A172 (cell line): ENCODE measurements around the gene ACTG1. TPM values are rescaled to one million over a fixed set of nuclear protein-coding genes. Genes with fewer than 3 reads are reported as not detected.

ENCODE experiments used
- DNase-seq: peaks from one replicate; pipeline ENCODE4 v3.0.0-alpha.2; 2015; ENCODE audit warnings: low spot score
- total RNA-seq: library from RNA; depleted of rRNA; stranded (reverse); fragments of >200 nt; shearing (Covaris generic); gene quantifications from 2 replicates; pipeline ENCODE4 v1.2.3, GENCODE V29; 2014

Gene ACTG1
- total RNA-seq, 1 experiment from 2014 or later, result 5,134 TPM

DNA sequence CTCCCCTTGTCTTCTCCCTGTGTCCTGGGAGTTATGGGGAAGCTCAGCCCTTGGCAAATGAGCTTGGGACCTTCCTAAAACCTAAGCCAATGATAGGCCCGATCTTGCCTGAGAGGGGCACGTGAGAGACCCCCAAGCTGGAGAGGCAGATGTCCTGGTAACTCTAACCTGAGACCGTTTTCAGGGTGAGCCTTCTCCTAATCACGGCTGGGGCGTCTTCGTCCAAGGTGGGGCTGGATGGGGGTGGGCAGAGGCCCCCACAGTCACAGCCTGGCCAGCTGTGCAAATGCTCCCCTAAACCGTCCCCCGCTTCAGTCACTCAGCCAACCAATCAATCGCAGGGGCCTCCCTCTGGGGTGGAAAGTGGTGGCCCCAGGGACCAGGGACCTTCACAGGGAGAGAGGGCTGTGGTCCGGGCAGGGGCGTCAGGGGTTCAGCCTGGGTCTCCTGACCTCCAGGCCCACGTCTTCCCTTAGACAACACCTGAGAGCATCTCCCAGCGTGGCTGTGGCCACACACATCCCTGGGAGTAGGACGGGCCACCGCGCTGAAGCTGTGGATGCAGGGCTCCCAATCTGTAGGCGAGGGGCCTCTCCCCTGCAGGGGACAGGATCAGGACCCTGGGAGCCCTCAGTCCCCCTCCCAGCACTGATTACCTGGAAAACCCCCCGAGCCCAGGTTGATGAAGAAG lies 30.6 kb downstream of the ACTG1 start:
- no peak for DNase-seq

DNA sequence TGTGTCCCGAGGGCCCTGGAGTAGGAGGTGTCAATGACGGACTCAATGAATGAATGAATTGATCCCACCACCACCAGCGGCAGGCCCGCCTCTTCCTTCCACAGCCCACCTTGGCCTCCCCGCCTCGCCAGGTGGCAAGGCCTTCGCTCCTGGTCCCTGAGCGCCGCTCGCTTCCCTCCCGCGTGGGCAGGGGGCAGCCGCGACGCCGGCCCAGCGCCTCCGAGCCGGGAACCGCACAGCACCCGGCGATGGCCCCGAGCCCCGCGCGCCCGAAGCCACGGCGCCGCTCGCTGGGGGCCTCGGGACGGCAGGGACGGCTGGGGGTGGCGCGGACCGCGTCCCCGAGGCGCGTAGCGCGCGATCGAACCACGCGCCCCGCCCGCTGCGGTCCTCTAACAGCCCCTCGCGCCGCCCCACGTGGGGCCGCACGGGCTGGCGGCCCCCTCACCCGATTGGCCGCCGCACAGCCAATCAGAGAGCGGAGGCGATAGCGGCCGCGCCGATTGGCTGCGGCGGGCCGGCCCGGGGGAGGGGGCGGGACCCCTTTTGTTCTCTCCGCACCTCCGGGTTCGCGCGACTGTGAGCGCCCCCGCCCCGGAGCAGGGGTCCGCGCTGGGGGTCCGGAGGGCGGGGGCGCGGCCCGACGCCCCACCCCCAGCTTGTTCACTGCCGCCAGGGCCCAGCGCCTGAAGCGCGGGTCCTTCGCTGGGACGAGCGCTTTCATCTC lies 31.4 kb downstream of the ACTG1 start:
- DNase-seq, result no peak

DNA sequence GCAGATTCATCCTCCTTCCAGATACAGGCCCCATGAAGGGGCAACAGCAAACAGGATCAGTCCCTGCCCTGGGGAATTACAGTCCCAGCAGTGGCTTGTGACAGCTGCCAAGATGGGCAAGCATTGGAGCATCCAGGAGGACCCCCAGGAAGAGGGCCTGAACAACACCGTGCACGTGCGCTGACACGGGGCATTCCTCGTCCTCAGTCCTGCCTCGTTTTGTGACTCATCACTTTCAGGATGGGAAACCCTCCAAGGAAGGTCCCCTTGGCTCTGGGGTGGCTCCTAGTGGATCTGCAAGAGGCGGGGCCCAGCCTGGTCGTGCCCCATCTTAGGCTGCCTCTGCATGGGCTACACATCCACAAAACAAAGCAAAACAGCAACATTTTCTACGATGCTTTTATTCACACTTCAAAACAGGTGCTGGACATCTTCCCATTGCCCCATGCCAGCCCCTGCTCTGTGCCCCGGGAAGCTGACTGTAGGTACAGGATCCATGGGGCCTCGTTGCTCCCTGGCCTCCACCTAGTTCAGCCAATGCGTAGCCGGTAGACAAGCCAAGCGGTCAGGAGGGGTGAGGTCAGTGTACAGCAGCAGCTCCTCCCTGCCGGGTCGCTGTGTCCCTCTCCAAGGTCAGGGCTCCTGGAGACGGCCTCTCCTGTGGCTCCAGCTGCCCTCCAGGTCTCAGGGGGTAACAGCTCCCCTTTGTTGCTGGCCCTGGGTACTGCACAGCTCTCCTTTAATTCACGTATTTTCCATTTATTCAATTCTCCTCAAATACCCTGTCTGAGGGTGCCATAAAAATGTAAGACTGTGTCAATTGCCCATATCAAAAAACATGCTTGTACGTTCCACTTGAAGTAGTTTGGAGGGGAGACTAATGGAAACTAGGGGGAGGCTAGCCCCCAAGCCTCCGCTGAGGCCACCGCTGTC lies 32.2 kb downstream of the ACTG1 start:
- peak; percentile 87 for DNase-seq

DNA sequence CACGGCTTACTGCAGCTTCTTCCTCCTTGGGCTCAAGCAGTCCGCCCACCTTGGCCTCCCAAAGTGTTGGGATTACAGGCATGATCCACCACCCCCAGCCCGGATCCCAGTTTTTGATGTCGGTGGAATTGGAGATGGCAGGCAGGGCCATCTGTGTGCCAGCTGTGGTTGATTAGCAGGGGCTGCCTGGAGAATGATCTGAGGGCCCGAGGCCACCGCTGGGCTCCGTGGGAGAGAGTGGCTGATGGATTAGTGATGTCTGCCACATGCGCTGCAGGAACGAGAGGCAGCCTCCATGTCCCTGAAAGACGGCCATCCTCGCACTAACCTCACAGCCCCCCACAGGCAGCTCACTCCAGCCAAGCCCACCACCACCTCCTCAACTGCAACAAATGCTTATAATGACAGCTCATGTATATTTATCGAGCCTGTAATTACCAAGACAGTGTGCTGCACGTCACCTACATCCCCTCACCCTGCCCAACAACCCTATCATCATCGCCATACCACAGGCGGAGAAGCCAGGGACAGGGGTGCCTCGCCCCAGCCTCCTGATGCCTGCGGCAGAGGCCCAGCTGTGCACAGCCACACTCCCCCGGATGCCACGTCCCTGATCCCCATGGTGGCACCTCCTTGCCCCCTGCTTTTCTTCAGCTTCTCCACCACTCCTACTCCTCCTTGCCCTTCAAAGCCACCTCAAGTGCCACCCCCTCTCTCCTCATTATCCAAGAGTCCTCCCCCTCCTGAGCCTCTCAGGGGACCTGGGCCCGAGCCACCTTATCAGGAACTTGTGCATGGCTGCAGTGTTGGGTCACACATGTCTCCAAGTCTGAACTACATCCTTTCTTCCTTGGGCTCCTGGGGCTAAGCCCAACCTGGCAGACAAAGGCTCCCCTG lies 33.2 kb downstream of the ACTG1 start:
- no peak for DNase-seq

DNA sequence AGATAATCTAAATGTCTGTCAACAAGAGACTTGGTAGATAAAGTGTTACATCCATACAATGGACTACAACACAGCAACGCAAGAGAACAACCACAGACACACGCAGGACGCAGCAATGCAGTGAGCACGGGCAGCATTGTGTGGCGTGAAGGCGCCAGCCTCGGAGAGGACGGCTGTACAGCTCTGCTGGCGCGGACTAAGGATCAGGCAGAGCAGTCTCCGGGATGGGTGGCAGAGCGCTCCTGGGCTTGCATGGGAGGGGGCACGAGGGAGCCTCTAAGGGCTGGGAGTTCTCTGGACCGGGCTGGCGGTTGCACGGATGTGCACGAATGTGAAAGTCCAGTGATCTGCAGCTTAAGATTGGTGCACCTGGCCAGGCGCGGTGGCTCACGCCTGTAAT lies 34.5 kb downstream of the ACTG1 start:
- no peak for DNase-seq

DNA sequence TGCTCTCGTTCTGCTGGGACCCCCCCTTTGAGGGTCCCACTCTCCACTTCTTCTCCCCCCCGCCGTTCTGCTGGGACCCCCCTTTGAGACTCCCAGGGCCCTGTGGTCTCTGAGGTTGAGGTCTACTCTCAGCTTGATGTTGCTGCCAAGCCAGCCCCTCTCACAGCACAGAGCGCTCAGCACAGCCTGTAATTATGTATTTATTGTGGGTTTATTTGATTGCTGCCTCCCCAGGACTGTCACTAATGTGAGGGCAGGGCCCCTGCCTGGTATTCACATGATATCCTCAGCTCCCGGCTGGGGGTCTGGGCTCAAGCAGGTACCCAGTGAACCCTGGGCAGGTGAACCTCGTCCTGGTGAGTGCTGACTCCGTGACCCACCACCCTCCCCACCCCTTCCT lies 35.4 kb downstream of the ACTG1 start:
- no peak for DNase-seq

DNA sequence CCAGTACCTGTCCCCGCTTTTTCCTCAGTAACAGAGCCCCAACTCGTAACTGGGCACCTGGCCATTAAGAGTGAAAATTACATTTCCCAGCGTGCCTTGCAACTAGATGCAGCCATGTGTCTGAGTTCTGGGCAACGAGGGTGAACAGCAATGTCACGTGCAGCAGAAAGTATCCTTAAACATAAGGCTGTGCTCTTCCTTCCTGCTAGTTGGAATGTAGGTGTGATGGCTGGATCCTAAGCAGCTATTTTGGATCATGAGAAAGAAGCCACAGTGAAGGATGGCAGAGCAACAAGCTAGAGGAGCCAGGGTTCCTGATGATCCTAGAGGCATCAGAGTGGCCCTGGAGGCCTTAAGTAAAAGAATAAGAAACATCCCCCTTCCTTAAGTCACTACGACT lies 36.0 kb downstream of the ACTG1 start:
- DNase-seq, result no peak

DNA sequence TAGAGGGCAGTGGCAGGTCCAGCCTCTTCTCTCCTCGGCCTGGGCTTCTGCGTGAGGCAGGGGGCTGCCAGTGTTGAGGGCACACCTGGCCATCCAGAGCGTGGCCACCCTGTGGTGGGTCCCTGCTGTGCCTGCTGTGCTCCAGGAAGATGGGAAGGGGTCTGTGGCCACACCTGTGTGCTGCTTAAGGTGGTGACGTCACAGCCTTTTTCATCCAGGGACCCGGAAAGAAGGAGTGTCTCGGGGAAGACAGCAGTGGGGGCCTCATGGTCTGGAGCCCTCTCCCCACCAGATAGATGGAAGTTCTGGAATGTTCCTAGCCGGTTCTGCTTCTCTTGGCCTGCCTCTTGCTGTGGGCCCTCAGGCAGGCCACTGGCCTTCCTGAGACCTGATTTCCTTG lies 36.5 kb downstream of the ACTG1 start:
- no peak for DNase-seq

DNA sequence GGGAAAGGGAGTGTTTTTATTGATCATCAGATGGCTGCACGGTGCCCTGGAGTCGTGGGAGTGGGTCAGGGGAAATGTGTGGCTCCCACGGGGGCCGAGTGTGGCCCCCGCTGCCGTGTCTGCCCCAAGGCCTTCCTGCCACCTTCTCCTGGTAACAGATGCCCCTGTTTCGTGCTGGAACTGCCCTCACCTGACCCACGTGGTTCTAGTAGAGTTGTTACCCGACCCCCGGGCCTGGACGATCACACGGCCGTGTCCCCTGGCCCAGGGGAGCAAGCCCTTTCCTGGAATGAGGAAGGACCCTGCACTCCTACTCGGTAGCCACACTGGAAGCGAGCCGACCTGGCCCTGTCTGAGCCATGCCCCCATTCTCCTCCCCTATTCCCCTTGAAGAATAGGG lies 37.6 kb downstream of the ACTG1 start:
- DNase-seq, result no peak

DNA sequence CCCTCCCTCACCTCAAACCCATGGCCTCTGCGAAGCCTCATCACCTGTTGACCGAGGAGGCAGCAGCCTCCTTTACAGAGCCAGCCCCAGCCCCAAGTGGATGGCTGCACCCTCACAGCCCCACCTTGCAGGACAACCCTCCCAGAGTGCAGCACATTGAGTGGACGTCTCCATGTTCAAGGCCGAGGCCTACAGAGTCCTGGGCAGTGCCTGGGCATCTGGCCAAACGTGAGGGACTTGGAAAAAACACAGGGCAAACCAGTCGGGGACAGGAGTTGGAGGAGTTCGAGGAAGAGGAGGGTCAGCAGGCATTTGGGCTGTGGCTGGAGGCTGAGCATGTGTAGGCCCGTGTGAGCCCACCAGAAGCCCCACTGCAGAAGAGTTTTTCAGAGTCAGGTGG lies 39.6 kb downstream of the ACTG1 start:
- DNase-seq, result no peak

DNA sequence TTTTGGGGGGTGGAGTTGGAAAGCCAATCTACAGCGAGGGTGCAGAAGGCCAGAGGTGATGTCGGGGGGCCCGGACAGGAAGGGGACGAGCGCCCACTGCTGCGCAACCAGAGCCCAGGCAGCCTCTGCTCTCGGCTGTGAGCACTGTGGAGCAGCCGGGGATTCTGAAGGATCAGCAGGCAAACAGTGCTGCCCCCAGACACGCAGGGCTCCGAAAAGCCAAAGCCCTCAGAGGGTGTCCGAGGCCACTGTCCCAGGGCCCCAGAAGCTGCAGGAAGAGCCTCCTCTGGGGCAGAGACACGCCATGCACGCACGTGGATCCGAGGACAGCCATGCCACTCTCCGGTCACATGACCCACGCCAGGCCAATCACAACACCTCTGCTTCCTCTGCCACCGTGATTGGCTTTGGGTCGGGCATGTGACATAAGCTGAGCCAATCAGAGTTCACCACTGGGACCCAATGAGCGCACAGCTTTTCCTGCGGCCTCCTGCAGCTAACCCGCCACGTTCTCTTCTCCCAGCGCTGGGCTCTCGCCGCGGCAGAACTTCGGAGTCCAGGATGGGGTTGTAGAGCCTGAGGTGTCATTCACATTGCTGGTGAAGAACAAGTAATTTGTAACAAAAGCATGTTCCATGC lies 40.7 kb downstream of the ACTG1 start:
- peak; percentile 39 for DNase-seq

DNA sequence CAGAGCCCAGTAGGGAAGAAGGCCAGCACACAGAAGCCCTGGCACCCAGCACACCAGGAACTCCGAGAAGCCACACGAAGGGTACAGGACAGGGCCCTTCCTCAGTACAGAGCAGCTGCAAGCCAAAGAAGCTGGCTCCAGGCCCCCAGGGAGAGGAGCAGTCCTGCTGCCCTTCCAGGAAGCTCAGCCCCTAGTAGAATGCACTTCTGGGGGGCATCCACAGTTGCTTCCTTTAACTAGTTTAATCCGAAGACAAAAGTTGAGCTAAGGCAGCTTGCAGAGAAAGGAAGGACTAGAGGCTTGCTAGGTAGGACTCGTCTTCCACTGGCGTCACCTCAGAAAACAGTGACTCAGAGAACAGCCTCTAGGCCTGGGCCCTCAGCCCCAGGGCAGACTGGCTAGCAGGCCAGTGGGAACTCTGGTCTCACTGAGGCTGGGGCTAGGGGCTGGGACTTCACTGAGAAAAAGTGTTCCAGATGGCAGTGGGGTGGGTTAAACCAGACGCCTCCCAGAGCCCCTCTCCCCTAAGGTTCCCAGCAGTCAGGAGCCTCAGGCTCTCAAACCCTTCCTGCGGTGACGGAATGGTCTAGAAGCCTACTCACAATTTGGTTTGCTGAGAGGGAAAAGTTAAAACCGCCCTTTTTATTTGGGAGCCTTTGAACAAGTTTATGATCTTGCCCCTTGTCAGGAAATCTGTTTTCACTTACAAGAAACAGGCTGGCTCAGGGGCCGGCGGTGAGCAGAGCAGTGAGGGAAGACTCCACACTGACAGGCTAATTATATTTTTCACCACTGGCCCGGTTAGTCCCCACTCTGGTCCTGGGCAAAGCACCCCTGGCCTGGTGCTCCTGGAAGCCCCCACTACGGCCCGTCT lies 41.4 kb downstream of the ACTG1 start:
- no peak for DNase-seq

DNA sequence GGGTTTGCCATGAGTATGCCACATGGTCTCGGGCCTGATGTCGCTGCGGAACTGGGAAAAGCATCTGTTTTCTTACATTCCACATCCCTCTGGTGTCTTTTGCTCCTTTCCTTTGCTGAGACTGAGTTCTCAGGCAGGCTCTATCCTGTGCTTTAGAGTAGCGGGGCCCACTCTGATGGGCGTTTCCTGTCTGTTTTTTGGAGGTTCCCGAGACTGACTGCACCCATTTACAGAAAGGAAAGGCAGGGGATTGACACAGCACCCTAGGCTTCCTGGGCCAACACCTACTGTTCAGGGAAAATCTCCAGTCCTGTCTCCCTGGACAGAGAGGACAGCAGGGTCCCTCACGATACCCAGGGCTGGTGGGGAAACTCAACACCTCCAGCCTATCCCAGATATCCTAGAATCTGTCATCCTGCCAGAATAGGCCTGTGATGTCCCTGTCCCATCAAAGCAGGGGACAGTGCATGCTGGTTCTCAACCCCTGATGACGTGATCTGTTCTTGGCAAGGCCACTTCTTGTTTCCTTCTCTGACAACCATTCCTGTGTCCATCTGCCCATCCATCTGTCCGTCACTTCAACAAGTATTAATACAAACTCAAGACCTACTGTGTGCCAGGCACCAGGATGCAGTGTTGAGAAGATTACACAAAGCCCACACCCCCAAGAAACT lies 42.2 kb downstream of the ACTG1 start:
- no peak for DNase-seq

DNA sequence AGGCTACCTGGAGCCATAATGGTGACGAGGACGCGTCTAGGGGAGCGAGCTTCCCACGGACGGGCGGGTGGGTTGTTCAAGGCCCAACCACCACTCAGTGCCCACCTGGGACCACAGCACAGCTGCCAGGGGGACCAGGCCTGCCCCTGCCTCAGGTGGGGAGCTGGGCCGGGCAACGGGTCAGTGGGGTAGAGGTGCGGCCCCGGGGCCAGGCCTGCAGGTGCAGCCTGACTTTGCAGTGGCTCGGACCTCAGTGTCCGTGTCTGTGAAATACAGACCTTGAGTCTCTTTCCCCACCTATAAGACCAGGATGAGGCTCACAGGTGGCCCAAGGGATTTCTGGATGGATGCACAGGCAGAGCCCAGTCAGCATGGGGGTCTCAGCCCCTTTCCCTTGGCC lies 43.3 kb downstream of the ACTG1 start:
- no peak for DNase-seq

DNA sequence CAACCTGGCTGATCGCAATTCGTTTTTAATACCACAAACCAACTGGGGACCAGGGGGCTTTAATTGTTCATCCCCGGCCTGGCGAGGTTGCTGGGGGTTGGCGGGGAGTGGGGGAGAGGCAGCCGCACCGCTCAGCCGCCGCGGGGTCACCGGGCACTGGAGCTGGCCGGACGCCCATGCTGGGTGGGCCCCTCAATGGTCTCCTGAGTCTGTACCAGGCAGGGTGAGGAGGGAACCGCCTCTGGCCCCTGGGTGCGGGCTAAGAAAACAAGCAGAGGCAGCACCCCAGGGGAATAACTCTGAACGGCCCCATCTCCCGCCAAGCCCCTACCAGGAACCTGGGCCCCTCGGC lies 43.9 kb downstream of the ACTG1 start:
- DNase-seq, result no peak

DNA sequence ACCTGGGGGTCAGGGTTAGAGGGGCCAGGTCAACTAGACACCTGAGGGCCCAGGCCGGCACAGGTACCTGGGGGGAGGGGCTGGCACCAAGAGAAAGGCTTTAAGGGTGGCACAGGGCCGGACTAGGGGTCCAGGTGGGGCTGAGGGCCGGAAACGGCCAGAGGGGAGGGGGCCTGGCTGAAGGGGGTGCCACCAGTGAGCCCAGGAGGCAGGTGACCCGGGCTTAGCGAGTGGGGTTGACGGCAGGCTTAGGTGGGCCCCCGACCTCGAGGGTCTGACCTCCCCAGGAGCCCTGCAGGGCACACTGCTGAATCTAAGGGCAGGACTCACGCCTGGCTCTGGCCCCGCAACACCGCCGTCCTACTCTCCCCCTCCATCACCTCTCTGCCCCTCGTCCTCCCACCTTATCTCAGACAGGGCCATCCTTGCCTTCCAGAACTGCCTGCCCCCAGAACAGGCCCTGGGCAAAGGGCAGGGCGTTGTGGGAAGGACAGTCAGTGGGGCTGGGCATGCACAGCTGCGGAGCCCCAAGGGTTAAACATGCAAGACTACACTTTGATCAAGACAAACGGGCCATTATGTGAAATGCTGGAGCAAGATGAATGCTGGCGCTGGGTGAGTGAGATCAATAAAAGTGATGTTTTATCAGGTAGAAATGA lies 44.4 kb downstream of the ACTG1 start:
- DNase-seq, result no peak

DNA sequence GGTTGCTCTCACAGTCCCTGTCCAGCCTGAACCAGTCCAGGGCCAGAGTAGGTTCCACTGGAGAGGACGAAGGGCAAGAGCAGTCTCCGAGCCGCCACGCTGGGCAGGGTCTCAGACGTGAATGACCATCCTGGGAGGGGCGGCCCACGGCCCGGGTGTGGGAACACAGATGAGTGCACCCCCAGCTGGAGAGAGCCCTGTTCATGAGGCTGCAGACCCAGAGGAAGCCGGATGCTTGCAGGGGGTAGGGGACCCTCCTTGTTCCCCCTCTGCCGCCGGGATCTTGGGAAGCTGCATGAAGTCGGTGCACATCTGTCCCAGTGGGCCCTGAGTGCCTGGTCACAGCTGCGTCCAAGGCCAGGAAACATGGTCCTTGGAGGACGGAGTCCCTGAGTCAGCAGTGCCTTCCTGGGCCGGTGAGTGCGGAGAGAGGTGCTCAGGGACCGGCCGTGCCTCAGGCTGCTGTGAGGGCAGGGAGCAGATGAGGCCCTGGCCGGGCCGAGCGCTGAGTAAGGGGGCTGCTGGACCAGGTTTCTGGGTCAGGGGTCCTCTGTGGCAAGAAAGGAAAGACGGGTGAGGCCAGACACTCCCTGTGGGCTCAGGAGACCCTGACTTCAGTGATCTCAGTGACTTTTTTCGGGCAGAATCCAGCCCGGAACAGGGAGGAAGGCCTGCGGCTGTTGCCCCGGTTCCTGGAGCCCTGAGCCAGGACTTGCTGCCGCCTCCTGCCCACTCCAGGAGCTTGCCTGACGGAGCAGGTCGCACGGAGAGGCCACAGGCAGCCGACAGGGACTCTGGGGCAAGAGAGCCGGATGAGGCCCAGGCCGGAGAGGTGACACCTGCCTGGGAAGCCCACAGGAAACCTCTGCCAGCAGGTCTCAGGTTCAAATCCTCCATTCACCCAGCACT lies 45.8 kb downstream of the ACTG1 start:
- no peak for DNase-seq

DNA sequence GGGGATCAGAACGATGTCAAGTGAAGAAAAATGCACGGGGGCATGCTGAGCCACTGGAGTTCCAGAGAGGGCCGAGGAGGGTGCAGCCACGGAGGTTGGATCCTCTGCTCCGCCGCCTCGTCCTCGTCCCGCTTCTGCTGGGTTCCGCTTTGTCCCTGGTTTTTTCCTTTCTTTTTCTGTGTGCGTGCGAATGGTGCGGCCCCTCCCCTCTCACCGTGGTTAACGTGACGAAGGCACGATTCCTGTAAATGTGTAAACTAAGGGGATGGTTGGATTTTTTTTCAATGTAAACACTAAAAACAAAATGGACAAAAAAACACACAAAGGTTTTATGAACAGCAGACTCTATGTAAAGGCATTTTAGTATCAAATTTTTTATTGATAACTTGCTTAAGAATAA lies 46.7 kb downstream of the ACTG1 start:
- no peak for DNase-seq
